Epithelial cell of esophagus (primary cell): ENCODE data around the gene RCOR2.

Experiments
- DNase-seq: peaks from one replicate; pipeline ENCODE4 v3.0.0; 2010; ENCODE audit warnings: low read depth
- H3K4me3 ChIP-seq: 2 replicates; pipeline ENCODE4 v1.5.1; 2011; ENCODE audit warnings: mild to moderate bottlenecking, low read length, control low read depth
- TF ChIP-seq, protein P1 (sequence below): IDR thresholded peaks from 2 replicates; pipeline ENCODE4 v1.5.1; 2011; ENCODE audit warnings: low read depth, mild to moderate bottlenecking, low read length, control low read depth, inconsistent platforms; ENCODE audit not compliant: insufficient read depth; ENCODE audit errors: missing control alignments

The RCOR2 gene

DNA sequence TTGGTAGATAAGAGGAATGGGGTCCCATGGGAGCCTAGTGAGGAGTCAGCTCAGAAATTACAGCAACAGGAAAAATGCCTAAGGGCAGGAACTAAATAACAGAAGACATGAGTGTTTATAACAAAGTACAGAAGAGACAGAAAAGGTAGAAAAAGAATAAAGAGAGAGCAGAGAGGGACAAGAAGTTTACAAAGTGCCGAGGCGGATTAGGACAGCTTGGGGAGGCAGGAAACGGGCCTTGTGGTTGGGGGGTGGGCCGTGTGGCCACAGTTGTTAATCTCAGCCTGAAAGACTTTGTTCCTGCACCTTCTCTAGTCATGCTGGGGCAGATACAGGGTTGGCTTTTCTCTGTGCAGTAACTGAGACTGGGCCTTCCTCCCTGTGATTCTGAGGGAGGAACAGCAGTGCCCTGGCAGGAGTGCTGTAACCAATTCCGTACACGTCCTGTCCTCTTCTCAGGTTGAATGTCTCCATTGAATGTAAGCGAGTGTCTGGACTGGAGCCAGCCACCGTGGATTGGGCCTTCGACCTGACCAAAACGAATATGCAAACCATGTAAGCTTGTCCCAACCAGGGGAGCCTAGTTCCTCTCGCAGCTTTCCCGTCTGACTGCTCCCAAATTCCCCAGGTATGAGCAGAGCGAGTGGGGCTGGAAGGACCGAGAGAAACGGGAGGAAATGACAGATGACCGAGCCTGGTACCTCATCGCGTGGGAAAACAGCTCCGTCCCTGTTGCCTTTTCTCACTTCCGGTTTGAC lies 35.0 kb upstream of the RCOR2 start:
- TF ChIP-seq, protein P1, sequence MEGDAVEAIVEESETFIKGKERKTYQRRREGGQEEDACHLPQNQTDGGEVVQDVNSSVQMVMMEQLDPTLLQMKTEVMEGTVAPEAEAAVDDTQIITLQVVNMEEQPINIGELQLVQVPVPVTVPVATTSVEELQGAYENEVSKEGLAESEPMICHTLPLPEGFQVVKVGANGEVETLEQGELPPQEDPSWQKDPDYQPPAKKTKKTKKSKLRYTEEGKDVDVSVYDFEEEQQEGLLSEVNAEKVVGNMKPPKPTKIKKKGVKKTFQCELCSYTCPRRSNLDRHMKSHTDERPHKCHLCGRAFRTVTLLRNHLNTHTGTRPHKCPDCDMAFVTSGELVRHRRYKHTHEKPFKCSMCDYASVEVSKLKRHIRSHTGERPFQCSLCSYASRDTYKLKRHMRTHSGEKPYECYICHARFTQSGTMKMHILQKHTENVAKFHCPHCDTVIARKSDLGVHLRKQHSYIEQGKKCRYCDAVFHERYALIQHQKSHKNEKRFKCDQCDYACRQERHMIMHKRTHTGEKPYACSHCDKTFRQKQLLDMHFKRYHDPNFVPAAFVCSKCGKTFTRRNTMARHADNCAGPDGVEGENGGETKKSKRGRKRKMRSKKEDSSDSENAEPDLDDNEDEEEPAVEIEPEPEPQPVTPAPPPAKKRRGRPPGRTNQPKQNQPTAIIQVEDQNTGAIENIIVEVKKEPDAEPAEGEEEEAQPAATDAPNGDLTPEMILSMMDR, result no peak
- no peak overlapping the region for H3K4me3 ChIP-seq
- DNase-seq, result peak; percentile 62

DNA sequence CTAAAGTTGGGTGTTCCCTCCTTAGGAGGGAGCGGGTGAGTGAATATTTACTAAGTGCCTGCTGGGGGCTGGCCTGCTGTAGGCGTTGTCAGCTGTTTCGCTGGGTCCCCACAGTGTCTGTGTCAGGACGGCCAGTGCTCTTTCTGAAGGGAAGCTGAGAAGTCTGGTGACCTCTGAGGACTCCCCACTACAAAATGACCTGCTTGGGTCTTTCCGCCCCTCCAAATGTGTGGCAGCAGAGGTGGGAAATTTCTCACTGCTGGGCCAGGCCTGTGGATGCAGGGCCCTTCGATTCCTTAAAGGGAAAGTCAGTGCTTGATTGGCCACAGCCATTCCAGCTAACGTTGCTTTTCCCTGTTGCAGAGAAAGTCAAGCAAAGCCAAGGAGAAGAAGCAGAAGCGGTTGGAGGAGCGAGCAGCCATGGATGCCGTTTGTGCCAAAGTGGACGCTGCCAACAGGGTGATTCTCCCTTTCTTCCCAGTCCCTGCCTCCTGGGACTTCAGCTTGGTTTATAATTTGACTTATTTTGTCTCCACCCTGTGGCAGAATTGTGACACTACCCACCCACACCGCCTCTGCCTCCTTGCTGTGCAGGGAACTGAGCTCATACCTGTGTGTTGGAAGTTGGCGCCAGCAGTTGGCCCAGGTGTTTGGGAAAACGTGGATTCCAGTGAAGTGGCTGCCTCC lies 28.7 kb upstream of the RCOR2 start:
- H3K4me3 ChIP-seq, result no peak overlapping the region
- DNase-seq, result peak; percentile 81

DNA sequence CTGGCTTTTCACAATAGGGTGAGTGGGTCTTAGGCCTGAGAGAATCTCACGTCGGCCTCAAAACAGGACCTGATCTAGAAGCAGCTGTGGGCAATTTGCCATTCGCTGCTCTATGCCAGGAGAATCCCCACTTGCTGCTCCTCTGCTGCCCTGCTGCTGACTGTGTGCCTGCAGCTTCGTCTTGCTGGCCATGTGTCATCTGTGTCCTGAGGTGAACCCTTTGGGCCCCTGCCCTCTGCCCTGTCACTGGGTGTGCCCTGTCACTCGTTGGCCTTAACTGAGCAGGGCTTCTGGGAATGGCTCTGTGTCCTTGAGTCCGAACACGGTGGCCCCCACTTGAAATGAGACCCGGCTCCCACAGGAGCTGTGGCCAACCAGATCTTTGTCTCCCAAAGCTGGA lies 28.0 kb upstream of the RCOR2 start:
- H3K4me3 ChIP-seq, result no peak overlapping the region
- TF ChIP-seq, protein P1, result no peak
- DNase-seq, result no peak

More for the DNA sequence above, 28.7 kb upstream of the RCOR2 start:
- TF ChIP-seq, protein P1, result peak; percentile 75

DNA sequence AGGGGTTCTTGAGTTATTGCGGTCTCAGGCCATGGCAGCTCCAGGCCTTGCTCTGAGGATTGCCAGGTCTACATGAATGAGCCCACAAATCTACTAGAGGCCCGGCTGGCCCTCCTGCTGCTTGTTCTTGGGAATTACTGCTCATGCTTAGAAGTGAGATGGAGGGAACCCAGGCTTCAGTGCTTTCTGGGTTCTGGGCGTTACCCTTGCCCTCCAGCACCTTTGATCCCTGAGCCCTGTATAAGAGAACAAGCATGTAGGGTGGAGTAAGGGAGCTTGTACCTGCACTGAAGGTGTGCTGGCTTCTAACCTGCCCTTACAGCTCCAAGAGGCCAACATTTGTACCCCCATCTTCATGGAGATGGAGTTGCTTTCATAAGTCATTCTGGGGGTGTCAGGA lies 25.8 kb upstream of the RCOR2 start:
- no peak for DNase-seq
- TF ChIP-seq, protein P1, result no peak
- no peak overlapping the region for H3K4me3 ChIP-seq

DNA sequence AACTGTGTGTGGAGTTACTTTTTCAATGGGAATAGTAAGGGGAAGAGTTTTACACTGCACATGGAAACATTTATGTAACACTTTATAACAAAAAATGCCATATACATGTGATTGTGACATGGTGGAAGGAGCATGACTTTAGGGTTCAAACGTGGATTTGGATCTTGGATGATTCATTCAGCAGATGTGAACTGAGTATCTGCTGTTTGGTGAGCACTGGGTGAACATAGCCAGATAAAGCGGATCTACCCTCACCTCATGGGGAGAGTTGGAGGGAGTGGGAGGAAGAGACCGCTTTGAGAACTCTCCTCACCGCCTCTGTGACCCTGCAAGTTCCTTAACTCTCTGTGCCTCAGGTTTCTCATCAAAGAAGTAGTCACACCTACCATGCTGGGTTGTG lies 24.9 kb upstream of the RCOR2 start:
- no peak for DNase-seq
- TF ChIP-seq, protein P1, result no peak
- H3K4me3 ChIP-seq, result no peak overlapping the region

DNA sequence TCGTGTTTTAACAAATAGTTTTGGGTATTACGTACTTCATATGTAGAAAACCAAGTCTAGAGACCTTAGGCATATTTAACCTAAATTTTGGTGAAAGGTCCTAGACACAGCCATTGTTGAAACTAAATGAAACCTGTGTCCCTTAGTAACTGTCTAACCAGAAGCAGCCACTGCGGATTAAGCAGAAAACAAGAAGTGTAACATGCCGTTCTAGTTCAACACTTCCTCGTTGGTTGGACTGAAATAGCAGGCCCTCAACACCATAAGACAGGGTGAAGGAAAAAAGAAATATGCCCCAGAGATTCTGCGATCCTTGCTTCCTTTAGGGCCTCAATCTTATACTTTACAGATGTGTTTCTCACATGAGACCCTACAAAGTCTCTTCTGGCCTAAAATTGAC lies 23.8 kb upstream of the RCOR2 start:
- H3K4me3 ChIP-seq, result no peak overlapping the region
- no peak for DNase-seq
- TF ChIP-seq, protein P1, result no peak
